ENCODE data around the gene MTA1.

GRCh38 chr14:105476831-105477659, 57.4 kb downstream of the MTA1 start:
- TF ChIP-seq POLR2AphosphoS5 (IDR thresholded peaks at IDR 0.05; ENCODE audit: low read depth, low read length) = no peak
- TF ChIP-seq TAF1 (IDR thresholded peaks at IDR 0.05; ENCODE audit: low read depth, low read length) = no peak
- TF ChIP-seq PAX5 (IDR thresholded peaks at IDR 0.05; ENCODE audit: insufficient read depth, low read length, severe bottlenecking) = no peak
- no peak for TF ChIP-seq SPI1 (IDR thresholded peaks at IDR 0.05; ENCODE audit: low read depth, low read length)
- no peak for TF ChIP-seq POLR2A (IDR thresholded peaks at IDR 0.05; ENCODE audit: low read depth, low read length)
- no peak for TF ChIP-seq POU2F2 (IDR thresholded peaks at IDR 0.05; ENCODE audit: low read depth, low read length)

Data from GM12891 (cell line).